ENCODE measurements around the gene SERPINA5.

The SERPINA5 gene

DNA sequence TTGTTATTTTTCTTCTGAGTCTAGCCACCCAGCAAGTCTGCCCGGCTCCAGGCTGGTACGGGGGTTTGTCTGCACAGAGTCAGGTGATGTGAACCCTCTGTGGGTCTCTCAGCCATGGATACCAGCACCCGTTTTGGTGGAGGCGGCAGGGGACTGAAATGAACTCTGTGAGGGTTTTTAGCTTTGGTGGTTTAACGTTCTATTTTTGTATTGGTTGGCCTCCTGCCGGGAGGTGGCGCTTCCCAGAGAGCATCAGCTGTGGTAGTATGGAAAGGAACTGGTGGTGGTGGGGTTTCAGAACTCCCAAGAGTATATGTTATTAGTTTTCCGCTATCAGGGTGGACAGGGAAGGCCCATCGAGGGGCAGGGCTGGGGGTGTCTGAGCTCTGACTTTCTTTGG is 25.2 kb upstream of the SERPINA5 start:
- no peak for ATAC-seq

DNA sequence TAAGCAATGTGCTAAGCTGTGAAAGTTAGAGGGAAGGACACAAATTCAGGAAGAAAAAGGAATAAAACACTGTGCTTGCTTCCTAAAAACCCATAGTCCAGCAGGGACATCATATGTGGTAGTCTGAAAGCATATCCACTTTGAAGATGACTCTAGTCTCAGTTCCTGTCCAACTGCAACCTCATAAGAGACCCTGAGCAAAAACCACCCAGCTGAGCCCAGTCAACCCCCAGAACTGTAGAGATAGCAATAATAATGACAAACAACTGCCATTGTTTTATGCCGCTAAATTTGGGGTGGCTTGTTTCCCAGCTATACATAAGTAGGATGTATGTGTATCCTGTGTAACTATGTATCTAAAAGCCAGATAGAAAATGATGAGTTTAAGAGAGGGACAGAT is 23.9 kb upstream of the SERPINA5 start:
- ATAC-seq: no peak

DNA sequence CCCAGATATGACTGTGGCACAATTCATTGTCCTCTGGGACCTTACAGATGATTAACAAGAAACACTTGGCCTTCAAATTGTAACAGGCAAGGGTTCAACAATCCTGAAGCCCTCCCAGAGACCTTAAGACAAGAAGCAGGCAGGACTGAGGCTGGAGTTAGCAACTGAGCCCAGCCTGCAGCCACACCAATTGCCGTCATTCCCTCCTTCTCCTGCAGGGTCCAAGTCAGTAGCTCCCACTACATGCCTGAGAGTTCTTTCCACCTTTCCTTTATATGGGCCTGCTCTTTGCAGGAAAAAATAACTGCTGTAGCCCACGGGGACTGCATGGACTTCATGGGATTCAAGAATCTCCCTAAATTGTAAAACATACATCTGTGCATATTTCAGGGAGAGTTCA is 22.4 kb upstream of the SERPINA5 start:
- no peak for ATAC-seq

DNA sequence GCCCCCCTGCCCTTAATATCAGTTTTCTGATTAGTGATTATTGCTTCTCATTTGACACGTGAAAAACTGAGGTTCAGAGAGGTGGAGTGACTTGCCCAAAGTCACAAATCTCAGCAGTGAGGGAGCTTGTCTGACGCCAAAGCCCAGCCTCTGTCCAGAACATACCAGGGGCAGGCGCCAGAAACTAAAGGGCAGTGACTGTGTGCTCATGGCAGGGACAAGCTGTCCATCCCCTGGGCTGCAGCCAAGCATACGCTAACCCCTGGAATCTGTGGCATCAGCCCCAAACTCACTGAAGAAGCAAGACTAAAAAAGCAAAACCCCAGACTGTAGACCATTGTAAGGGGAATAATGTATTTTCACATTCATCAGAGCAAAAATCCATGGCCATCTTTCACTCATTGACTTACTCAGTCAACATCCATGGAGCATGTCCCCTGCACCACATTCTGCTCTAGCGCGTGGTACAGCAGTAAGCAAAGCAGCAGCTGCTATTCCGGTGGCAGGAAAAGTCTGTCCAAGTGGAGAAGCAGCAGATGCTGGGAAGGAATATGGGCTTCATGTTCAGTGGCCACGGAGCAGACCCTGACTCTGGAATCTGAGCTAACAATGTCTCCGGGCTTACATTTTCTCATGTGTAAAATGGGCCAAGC is 21.5 kb upstream of the SERPINA5 start:
- ATAC-seq: no peak

DNA sequence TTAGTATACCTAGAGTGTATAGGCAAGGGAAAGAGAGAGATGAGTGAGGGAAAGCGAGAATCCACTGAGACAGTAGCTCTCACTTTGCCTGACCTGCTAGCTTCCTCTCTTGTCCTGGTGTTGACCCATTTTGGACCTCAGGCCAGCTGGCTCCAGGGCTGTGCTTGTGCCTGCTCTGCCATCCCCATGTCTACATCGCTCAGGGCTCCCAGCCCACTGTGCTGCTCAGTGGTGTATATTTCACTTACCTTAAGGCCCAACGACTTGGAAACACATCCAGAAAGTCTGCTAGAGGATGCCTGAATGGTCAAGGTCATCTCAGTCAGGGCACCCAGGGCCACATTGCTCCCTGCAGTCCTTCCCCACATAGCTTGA is 20.9 kb upstream of the SERPINA5 start:
- no peak for ATAC-seq

DNA sequence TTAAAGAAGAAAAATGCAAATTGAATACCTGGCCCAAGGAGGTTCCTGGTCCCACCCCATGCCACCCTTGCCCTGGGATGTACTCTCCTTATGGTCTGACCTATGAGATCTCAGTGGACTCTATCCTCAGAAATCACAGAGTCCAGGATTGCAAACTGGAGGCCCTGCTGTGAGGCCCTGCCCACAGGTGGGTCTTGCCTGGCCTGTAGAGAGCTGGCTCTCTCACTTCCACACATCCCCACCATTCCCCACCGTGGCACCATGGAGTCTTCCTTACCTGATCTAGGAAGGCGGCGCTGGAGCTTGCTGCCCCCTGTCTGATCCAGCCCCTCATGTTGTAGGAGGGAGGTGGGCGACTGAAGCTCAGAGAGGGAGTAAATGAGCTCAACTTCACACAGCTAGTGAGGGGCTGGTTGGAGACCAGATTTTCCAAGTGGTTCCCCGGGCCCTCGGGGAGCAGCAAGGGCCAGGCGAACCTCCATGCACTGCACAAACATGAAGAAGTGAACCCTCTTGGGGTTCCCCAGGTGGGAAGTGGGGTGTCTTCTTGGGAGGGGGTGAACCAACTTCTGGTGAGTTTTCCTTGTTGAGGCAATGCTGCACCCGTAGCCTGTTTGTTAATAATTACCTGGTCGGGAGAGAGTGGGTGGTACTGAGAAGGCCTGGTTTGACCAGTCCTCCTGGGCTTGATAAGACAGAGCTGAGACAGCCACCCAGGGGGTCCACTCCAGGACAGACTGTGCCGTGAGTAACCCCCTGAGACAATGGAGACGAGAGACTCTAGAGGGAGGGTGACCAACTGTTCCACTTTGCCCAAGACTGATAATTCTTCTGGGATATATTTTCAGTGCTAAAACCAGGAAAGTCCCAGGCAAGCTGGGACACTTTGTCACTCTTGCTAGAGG is 20.2 kb upstream of the SERPINA5 start, which contains the start of gene SERPINA4:
SERPINA4 (plus strand) TSS at position 692 of the 905 bp plus-strand sequence. CDS start 2,041 bp downstream, outside the sequence.
- ATAC-seq: no peak

DNA sequence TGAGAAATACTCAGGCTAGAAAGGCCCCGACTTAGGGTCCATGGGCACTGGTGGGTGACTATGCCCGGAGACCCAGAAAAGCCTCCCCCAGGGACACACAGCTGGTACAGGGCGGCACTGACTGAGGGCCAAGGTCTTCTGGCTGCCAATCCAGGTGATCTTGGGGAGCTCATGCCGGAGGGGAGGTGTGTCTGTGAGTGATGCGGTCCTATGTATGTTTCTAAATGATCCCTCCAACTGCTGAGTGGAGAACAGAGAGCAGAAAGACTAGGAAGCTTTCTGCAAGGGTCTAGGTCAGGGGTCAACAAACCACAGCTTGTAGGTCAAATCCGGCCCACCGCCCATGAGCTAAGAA is 19.6 kb upstream of the SERPINA5 start:
- no peak for ATAC-seq

DNA sequence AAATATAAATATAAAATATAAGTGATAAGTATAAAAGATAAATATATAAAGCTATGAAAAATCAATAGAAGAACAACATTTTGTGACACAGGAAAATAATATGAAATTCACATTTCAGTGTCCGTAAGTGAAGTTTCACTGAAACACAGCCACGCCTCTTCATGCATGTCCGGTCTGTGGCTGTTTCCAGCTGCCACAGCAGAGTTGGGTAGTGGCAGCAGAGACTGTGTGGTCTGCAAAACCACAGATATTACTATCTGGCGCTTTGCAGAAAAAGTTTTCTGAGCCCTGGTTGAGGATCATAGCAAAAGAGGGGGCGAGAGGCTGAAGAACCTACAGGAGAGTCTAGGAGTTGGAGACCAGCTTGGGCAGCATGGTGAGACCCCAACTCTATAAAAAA is 19.2 kb upstream of the SERPINA5 start:
- ATAC-seq: no peak

DNA sequence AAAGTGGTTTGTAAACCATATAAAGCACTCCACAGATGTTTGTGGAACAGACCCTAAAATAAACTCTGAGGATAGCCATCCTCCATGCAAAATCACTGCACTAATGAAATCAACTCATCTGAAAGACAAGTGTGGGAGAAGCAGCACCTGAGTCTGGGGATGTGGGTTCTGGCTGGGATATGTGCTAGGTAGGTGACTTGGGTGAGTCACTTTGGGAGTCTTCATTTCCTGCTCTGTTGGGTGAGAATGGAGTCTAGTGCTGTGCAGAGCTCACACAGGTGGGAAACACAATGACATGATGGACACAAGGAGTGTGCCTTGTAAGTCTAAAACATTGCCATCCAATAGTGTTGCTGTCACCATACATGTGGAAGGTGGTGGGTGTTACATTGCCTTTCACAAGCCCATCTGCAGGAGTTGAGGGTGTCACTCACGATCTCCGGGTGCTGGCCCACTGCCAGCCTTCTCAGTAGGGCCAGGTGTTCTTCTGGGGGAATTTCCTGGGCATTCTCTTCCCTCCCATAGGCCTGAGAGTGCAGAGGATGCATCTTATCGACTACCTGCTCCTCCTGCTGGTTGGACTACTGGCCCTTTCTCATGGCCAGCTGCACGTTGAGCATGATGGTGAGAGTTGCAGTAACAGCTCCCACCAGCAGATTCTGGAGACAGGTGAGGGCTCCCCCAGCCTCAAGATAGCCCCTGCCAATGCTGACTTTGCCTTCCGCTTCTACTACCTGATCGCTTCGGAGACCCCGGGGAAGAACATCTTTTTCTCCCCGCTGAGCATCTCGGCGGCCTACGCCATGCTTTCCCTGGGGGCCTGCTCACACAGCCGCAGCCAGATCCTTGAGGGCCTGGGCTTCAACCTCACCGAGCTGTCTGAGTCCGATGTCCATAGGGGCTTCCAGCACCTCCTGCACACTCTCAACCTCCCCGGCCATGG is 18.0 kb upstream of the SERPINA5 start:
- ATAC-seq: no peak

DNA sequence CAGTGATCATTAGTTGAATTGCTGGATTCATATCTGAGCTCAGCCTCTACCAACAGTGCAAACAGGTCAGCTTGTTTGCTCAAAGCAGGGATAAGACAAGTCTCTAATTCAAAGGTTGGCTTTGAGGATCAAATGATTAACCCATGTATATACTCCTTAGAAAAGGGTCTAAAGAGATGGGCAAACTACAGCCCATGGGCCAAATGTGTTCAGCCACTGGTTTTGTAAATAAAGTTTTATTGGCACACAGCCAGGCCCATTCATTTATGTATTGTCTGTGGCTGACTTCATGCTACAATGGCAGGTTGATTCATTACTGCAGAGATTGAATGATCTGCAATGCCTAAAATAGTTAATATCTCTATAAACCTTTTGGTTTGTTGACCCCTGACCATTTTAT is 16.8 kb upstream of the SERPINA5 start:
- ATAC-seq: no peak

DNA sequence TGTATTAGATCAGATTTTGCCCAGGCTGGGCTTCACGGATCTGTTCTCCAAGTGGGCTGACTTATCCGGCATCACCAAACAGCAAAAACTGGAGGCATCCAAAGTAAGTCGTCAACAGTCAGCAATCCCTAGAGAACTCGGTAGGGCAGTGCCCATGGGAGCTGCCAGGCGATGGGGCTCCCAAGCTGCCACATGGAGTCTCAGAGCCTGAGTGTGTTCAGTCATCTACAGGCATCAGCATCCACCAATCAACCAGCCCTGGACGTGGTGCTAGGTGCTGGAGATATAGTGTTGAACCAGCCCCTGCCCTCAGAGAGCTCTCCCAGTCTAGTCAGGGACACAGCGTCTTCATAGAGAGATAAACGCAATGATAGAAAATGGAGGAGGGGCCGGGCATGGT is 13.0 kb upstream of the SERPINA5 start:
- no peak for ATAC-seq

DNA sequence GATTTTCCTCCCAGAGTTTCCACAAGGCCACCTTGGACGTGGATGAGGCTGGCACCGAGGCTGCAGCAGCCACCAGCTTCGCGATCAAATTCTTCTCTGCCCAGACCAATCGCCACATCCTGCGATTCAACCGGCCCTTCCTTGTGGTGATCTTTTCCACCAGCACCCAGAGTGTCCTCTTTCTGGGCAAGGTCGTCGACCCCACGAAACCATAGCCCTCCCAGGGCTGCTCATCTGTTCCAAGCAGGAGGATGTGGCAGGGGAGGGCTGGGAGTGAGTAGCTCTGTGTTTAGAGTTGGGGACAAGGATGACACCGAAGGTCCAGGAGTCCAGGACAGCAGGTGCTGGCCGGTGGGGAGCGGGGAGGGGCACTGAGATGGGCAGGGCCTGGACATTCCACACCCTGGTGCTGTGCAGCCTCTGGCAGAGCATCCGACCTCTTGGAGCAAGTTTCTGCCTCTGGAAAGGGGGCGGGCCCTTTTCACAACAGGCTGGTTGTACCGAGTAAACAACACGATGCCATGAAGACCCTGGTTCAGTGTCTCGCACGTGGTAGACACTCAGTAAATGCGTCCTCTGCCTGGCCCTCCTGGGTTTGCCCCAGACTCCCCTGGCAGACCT is 11.7 kb upstream of the SERPINA5 start:
- no peak for ATAC-seq

DNA sequence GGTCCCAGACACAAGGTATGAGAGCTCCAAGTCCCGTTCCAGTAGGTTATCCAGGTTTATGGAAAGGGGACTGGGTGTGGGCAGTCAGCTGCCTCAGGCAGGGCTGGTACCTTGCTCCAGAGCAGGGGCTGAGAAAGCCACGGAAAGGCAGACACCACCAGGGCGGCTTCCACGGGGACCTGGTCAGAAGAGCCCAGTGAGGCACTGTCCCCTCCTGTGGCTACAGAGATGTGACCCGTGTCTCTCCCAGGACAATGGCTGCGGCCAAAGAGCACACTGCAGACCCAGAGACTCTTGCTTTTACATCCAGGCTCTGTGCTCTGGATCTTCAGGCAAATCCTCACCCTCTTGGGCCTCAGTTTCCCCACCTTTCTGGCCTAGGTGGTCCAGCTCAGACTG is 11.2 kb upstream of the SERPINA5 start:
- ATAC-seq: no peak

DNA sequence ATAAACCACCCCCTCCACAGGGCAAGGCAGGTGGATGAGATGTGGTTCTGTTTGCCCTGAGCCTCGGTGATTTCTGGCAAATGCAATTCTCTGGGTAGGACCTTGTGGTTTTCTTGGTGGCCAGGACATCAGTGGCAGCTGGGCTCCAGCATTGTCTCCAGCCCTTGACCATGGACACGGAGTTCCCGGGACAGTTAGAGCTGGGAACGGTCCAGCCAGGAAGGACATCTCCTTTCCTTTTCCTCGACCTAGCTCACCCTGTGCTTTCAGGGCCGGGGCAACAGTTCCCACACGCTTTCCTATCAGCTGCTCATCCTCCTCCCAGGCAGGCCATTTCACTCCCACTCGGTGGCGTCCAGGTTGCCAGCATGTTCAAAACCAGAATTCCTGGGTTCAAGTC is 10.8 kb upstream of the SERPINA5 start:
- ATAC-seq: no peak

DNA sequence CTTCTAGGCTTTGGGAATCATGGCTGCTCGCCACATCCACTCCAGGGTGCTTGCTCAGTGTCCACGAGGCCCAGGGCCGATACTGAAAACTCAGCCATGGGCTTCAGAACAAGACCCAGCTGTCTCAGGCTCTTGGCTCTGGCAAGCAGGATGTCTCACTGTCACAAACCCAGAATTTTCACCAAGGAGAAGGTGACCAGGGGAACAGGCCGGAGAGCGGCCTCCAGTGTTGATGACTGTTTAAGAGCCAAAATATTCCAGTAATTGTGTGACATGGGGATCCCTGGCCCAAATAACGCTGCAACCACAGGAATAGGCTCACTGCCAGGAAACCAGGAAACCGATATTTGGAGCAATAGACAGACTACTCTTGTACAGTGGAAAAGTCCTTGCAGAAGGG is 9.8 kb upstream of the SERPINA5 start:
- no peak for ATAC-seq

DNA sequence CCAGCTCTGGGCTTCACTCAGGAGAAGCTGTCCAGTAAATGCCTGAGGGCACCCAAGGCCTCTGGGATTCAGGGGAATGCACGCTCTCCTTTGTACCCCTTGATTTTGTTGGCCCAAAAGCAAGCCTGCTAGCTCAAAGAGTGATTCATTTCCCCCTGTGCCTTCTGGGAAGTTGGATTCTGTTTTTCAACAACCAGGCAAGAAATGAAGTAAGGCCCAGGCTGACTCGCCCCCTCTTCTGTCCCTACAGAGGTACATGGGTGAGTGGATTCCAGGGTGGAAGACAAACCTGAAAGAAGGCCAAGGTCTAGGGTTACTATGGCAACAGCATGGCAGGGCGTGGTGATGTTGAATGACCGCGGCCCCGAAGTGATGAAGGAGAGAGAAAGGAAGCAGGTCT is 9.3 kb upstream of the SERPINA5 start:
- ATAC-seq: no peak

DNA sequence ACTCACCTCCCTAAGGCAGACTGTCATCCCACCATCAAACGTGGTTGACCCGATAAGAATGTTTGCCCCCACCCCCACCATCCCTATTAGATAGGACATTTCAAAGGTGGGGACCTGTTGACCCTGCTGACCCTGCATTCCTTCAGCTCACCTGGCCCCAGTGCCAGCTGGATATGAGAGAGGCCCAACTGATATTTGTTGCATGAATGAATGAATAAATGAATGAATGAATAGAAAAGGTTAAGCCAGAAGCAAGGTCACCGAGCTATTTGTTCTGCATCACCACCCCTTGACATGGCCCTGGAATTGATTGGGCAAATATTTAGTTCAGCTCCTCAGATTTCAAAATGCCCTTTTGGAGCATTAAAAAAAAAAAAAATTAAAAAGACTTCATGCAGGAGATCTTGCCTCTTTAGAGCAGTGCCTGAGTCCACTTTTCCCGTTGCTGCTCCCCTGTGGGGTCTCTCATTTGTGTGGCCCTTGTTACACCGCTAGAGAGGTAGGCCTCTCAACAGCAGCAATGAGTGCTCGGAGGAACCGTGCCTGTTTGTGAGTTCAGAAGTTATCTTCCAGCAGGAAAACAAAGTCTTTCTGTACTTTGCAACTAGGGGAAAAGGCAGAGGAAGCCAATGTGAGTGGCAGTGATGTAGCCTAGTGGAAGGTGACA is 8.5 kb upstream of the SERPINA5 start:
- no peak for ATAC-seq

DNA sequence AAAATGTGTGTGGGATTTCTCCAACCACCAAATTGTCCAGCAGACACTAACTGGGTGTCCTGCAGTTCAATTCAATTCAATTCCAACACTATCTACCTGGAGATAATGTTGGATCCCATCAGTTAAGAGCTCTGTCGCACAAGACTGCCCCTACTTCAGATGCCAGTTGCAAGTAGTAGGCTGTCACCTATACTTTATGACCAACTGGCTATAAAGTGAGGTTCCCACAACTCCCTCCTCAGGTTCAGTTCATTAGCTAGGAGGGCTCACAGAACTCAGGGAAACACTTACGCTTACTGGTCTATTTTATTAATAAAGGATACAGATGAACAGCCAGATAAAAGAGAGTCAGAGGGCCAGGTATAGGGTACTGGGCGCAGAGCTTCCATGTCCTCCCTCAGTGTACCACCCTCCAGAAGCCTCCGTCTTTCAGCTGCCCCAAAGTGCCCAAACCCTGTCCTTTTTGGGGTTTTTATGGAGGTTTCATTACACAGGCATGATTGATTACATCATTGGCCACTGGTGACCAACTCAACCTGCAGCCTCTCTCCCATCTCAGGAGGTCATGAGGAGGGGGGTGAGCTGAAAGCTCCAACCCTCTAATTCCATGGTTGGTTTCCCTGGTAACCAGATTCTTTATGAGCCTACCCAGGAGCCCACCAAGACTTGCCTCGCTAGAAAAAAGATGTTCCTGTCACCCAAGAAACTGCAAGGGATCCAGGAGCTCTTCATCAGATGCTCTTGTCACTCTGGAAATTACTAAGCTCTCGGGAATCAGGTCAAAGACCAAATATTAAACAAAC is 7.5 kb upstream of the SERPINA5 start:
- no peak for ATAC-seq

DNA sequence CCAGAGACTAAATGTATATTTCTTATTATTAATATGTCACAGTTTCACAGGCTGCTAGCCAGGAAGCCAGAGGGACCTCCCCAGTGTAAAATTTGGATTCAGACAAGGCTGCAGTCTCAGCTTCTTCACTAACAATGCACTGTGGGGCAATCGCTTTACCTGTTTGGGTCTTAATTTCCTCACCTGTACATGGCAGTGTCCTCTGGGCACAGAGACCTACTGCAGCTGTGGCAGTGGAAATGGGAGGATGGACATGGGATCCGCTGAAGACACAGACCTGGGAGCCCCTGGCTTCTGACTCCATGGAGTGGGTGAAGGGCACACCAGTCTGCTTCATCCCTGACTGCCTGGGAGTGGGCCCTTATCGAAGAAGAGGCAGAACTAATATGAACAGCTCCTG is 6.9 kb upstream of the SERPINA5 start:
- no peak for ATAC-seq

DNA sequence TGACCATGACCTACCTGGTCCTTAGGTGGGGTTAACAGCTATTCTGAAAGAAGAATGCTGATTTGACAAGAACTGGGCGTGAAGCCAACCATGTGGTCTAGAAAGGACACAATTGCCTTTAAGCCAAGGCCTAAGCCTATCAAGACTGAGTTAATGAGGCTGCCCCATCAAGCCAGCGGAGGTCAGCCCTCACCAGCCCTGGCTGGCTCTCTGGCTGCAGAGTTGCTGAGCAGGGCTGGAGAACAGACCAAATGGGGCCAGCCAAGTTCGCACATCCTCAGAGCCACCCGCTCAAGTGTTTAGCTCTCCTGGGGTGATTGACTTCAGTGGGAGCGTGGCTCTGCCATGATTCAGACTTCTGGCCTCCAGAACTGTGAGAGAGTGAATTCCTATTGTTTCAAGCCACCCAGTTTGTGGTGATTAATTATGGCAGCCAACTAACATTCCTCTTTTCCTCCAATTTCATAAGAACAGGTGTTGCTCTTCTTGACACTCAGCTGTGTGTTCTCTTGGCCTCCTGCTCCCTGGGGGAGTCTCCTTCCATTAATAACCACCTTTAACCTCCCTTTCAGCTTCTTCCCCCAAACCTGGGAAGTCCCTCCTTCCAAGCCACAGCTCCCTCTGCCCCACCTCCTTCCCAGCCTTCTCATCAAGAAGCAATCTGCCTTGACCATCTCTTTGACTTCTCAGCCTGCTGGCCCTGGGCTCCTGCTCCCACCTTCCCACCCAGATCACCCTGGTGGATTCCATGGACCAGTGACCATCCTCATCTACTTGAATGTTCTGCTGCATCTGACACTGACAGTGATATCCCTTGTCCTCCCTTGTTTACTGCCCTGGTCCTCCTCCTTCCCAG is 5.3 kb upstream of the SERPINA5 start:
- no peak for ATAC-seq

Data from activated CD4-positive, CD25-positive, alpha-beta regulatory T cell treated with anti-CD3 and anti-CD28 coated beads, Interleukin-2, amount 50 U/mL, for 24 hours (primary cell).